ENCODE results near the gene ADAD2.

The ADAD2 gene

GRCh38 chr16:84190731-84191388 lies at the start of gene ADAD2:
TSS of gene ADAD2 (plus strand) at chr16:84191157. CDS start at chr16:84191231, 74 bp downstream.
- DNase-seq: no peak

- no peak for DNase-seq
Observed at GRCh38 chr16:84143081-84143480, 47.9 kb upstream of the ADAD2 start.

DNA sequence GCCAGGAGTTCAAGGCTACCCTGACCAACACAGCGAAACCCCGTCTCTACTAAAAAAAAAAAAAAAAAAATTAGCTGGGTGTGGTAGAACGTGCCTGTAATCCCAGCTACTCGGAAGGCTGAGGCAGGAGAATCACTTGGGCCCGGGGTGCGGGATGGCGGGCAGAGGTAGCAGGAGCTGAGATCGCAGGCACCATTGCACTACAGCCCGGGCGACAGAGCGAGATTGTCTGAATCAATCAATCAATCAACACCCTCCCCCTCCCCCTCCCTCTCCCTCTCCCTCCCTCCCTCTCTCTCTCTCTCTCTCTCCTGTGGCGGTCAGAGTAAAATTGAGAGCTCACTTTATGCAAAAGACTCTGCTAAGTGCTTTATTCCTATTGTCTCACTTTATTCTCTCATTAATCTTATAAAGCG lies 47.2 kb upstream of the ADAD2 start:
- DNase-seq: no peak

- DNase-seq: peak; percentile 38
Observed at GRCh38 chr16:84144209-84144858, 46.6 kb upstream of the ADAD2 start.

DNA sequence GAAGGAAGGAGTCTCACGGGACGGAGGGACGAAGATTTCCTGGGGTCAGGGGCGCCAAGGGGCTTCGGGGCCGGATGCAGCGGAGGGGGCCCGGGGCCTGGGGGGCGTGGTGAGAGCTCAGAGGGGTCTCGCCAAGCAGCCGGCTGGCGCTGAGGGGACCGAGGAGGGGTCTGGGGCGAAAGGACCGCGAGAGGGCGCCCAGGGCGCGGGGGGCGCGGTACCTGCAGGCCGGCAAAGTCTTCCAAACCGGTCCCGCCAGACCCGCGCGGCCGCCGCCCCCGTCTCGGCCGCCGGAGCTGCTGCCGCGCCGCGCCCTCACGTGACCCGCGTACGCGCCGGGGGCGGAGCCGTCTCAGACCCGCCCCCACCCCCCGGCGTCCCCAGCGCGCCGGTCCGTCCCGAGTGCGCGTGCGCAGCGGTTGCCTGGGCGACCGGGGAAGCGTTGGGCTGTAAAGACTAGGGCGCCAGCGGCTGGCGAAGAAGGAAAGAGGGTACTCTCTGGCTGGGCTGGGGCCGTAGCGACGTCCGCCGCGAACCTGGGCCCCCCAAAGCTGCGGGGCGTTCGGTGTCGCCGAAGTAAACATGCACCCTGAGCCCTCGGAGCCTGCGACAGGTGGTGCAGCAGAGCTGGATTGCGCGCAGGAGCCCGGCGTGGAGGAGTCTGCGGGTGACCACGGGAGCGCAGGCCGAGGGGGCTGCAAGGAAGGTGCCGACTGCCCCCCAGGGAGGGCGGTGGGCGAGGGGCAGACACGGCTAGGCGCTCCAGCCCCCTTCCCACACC lies 45.9 kb upstream of the ADAD2 start, which contains the start of the genes DNAAF1 and HSDL1:
Gene DNAAF1, plus strand, starts transcription at position 450 of the 781 bp plus-strand sequence. Its CDS starts 133 bp downstream, at position 583.
Gene HSDL1, minus strand, starts transcription at position 319 of the 781 bp plus-strand sequence. CDS start 13,856 bp downstream, outside the sequence.
- DNase-seq: peak; percentile 94

GRCh38 chr16:84150926-84151325 lies 40.0 kb upstream of the ADAD2 start:
- DNase-seq: no peak

DNA sequence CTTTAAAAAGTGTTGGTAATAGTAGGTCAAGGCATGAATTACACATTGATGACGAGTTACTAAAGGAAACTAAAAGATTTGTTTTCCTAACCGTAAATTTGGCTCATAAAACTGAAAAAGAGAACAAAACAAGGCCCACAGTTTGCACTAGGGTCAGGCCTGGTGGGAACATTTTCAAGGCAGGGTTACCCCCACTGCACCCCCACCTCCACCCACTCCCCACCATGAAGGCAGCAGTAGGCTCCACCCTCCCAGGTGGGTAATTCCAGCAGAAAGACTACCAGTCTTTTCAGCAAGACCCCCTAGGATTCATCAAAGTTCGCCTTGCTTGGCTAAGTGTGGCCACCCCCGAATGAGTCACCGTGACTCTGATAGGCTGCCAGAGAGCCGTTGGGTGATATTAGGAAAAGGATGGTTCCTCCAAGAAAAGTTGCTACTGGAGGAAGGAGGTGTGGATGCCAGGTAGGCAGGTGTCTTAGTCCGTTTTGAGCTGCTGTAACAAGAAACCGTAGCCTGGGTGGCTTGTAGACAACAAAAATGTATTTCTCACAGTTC lies 37.2 kb upstream of the ADAD2 start:
- no peak for DNase-seq

- DNase-seq: no peak
Observed at GRCh38 chr16:84155226-84155625, 35.7 kb upstream of the ADAD2 start.

- DNase-seq: no peak
Observed at GRCh38 chr16:84155771-84156170, 35.2 kb upstream of the ADAD2 start.

DNA sequence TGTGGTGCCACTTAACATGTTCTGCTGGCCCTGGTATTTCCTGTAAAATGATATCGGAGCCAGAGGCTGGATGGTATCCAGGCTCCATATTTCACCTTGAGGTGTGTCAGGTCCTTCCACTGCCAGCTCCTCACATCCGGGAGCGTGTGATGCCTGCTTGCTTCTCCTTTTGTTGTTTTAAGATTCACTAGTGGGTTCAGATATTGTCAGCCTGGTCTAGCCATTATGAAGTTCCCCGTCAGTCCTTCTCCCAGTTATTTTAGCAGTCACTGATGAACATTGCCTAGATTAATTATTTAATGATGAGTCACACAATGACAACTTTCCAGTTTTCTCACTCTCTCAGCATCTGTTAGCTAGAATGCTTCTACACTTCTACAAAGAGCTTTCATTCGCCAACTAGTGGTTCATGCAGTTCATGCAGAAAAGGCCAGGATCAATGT lies 34.6 kb upstream of the ADAD2 start:
- no peak for DNase-seq

DNA sequence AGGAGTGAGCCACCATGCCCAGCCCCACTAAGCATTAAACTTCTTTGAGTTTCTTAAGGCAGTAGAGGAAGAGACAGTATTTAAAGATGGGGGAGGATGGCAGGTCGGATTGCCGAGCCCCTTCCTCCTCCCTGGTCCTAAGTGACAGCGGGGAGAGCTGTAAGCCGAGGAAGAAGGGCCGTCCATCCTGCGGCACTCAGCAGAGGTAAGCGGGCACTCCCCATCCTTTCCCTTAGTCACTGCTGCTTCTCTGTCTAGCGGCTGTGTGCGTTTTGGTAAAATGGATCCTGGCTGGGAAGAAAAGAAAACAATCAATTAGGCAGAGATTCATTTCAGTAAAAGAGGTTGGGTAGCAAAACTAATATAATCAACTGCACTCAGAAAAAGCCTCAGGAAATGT lies 31.9 kb upstream of the ADAD2 start:
- no peak for DNase-seq

DNA sequence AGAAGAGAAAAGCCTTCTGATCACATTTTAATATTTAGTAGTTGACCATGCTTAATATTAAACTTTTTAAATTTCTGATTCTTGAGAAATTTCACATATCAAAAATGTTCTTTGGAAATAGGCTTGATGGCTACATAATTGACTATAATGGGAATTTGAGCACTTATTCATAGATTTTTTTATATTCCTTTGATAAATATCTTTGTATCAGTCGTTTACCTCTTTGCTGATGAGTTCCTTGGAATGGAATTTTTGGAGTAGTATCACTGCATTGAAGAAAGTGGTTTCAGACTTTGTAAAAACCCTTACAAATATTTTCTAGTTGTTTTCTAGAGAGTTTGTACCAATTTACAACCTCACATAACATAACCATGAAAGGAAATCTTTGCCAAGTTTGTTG lies 31.2 kb upstream of the ADAD2 start:
- no peak for DNase-seq

GRCh38 chr16:84161037-84161436 lies 29.9 kb upstream of the ADAD2 start:
- no peak for DNase-seq

DNA sequence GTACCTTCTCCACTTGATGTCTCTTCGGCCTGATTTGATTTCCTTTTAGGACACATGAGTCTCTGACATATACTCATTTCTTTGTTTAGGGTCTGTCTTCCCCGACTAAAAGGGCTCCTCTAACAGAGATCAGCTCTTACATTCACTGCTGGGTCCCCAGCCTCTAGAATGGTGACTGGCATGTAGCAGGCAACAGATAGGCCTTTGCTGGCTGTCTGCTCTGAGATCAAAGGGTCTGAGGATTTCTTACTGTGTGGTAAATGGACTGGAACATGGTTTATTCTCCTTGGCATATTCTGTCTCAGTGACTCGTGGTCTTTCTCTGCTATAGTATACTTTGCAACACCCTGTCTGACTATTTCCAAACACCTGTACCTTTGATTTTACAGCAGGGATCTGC lies 29.2 kb upstream of the ADAD2 start:
- DNase-seq: no peak

- DNase-seq: no peak
Observed at GRCh38 chr16:84165746-84166145, 25.2 kb upstream of the ADAD2 start.

DNA sequence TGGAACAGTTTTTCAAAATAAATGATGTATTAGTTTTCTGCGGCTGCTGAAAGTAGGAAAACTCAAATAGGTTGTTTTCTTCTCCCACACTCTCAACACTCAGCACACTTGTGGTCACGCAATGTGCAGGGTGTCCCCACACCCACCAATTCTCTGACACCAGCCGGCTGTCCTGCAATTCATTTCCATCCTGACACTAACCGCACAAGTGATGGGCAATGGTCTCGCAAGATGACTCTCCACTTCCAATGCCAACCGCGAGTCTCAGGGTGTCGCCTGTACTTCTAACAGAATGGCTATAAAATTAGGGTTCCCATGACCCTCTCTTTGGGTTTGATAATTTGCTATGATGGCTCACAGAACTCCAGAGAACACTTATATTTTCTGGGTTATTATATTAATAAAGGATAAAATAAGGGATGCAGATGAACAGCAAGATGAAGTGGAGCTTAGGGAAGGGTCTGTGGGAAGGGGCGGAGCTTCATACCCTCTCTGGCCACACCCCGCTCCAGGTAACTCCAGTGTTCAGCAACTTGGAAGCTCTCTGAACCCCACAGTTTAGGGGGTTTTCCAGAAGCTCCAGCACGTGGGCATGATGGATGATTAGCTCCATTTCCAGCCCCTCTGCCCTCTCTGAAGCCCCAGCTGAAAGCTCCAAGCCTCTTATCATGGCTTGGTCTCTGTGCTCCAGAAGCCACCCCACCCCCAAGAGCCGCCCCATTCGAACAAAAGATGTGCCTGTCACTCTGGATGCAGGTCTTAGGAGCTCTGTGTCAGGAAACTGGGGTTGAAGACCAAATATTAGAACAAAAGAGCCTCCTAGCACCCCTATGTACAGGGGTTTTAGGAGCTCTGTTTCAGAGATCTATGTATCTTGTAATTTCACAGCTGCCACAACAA lies 23.9 kb upstream of the ADAD2 start:
- peak; percentile 47 for DNase-seq

DNA sequence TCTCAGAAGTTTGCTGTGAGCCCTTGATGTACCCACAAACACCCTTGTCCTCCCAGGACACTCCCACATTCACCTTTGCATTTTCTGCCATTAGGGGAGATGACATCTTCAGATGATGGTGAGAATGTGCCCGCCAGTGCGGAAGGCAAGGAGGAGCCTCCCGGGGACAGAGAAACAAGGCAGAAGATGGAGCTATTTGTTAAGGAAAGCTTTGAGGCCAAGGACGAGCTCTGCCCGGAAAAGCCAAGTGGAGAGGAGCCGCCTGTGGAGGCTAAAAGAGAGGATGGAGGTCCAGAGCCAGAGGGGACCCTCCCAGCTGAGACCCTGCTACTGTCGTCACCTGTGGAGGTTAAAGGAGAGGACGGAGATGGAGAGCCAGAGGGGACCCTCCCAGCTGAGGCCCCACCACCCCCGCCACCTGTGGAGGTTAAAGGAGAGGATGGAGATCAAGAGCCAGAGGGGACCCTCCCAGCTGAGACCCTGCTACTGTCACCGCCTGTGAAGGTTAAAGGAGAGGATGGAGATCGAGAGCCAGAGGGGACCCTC lies 21.1 kb upstream of the ADAD2 start:
- DNase-seq: no peak

DNA sequence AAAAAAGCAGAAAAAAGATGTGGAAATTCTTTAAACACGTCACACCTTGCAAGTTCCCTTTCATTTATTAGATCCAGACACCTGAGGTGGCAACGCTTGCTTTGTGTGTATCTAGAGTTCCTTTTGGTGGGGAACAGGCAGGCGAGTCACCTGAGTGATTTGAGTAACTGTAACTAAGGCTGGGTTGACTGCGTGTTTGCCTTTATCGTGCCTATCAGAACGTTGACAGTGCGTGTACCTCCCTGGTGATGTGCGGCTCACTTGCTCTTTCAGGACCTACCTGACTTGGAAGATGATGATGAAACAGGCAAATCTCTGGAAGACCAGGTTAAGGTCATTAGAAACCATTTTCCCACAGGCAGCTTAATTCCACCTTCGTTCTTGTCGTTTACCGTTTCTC lies 16.6 kb upstream of the ADAD2 start:
- DNase-seq: no peak

DNA sequence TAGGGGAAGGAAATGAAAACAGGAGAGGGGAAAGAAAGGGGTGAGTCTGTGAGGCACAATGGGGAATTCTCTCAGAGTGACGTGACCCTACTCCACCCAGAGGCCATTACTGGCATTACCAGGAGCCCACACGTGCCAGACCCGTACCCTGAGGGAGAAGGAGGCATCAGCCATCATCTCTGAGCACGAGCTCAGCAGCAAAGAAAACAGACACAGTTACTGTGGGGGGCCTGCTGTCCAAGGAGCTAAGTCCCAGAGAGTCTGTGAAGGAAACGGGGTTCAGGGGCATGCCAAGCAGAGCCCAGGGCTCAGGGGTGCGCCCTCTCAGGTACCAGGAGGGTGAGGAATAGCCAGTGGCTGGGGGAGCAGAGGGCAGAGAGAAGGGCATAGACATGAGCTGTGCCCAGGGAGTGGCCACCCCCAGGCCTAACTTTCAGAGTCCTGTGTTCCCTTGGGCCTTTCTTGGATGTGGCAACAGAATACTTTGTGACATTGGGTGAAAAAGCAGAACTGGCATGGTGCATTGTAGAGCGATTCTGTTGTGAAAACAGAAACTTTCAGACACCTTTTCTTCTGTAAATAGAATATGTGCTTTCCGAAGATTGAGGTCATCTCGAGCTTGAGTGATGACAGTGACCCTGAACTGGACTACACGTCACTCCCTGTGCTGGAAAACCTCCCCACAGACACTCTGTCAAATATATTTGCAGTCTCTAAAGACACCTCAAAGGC lies 15.4 kb upstream of the ADAD2 start:
- DNase-seq: peak; percentile 57

- no peak for DNase-seq
Observed at GRCh38 chr16:84176192-84177053, 14.5 kb upstream of the ADAD2 start.

All from stimulated activated CD4-positive, alpha-beta T cell treated with anti-CD3 and anti-CD28 coated beads, Interleukin-4, amount 100 ng/mL, for 24 hours (primary cell).